GM18870 (cell line): ENCODE data around the gene REL.
"Not testable (repeated sequence)": the region's sequence is repeated elsewhere in the genome, so short reads cannot be mapped to it uniquely, and the experiment has no call there.

Source experiments
- ATAC-seq: cut with Tn5 transposase; IDR thresholded peaks from one replicate; pipeline ENCODE4 v1.9.1; 2021; ENCODE audit warnings: moderate library complexity; ENCODE audit not compliant: unreplicated experiment

Gene REL

DNA sequence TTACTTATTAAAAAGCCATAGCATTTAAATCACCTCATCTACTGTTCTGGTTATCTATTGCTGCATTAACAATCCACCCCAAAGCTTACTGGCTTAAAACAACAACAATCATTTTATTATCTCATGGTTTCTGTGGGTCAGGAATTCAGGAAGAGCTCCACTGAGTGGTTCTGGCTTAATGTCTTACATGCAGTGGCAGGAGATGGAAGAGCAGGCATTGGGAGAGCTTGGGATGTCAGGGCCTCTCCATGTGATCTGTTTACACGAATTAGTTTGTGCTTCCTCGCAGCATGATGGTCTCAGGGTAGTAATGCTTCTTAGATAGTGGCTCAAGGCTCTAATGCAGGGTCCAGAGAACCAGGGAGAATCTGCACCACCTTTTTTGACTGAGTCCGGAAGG, 14.4 kb upstream of the REL start:
- ATAC-seq, result no peak

DNA sequence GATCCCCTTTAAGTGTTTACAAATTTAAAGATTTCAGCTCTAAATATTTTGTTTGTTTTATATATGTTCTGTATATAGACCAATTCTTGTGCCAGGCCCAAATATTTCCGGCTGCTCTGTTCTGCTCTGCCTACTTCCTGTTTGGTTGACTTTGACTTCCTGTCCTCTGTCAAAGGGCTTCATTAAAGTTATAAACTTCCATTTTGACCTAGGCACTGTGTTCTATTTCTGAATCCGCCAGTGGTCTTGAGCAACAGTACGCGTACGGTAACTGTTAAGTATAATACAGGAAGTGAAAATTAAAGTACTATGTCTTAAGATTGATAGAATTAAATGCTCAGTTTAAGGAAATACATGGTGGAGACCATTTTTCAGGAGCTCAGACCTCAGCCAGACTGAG, 13.5 kb upstream of the REL start:
- ATAC-seq, result no peak

DNA sequence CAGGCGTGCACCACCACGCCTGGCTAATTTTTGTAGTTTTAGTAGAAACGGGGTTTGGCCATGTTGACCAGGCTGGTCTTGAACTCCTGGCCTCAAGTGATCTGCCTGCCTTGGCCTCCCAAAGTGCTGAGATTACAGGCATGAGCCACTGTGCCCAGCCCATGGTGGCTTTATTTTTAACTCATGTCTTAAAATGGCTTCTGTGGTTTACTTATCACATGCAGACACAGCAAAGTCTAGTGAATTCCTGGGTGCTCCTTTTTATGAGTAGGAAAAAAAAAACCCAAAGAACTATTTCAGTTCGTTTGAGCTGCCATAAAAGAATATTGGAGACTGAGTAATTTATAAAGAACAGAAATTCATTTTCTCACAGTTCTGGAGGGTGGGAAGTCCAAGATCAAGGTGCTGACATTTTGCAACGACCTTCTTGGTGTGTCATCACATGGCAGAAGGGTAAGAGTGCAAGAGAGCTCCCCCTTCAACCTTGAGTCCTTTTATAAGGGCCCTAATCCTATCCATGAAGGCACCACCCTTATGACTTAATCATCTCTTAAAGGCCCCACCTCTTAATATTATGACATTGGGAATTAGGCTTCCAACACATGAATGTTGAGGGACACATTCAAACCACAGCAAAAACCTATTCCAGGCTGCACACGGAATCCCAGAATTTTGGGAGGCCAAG, 12.6 kb upstream of the REL start:
- no peak for ATAC-seq

- peak; percentile 38 for ATAC-seq
Measured at GRCh38 chr2:60872510-60872928, 8.9 kb upstream of the REL start.

DNA sequence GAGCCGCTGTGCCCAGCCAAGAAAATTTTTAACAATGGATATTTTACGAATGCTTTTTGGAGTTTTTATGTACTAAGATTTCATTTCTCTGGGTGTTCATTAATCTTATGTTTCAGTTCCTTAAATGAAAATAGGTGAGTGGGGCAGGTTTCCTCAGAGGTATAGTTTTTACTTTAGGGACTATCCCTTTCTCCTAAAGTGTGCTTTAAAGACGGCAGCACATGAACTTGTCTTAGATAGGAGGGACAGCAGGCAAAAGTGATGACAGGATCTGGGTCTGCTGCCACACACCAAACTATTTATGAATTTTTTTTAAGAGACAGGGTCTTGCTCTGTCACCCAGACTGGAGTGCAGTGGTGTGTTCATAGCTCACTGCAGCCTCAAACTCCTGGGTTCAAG, 8.0 kb upstream of the REL start:
- ATAC-seq, result peak; percentile 82

DNA sequence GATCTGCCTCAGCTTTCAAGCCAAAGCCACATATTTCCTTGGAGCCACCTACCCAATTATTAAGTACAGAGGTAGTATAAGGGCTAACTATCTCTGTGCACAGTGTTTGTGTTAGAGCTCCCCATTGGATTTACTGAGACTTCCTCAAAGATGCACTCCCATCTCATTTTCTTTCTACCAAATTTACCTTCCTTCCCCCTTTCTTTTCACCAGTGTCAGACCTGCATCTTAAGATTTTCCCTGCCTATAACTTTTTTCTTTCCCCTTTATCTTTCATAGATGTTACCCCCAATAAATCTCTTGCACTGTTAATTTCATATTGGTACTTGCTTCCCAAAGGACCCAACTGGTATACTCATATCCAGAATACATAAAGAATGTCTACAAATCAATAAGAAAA, 5.9 kb upstream of the REL start:
- ATAC-seq, result no peak

DNA sequence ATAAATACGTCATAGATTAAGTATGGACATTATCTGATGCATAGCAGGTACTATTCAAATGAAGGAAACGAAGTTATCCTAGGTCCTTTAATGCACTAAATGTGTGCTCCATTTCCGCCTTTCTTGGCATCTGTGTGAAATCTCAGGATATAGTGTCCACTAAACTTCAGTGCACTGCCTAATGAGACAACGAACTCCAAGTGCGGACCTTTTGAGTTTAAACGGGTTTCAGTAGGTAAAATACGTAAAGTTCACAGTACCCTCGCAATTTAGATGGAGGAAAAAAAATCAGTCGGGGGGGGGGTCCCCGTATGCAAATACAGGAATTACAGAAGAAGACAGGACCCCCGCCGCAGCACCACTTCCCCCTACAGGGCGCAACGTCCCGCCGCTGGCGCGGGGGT, 729 bp upstream of the REL start:
- ATAC-seq, result peak; percentile 1

DNA sequence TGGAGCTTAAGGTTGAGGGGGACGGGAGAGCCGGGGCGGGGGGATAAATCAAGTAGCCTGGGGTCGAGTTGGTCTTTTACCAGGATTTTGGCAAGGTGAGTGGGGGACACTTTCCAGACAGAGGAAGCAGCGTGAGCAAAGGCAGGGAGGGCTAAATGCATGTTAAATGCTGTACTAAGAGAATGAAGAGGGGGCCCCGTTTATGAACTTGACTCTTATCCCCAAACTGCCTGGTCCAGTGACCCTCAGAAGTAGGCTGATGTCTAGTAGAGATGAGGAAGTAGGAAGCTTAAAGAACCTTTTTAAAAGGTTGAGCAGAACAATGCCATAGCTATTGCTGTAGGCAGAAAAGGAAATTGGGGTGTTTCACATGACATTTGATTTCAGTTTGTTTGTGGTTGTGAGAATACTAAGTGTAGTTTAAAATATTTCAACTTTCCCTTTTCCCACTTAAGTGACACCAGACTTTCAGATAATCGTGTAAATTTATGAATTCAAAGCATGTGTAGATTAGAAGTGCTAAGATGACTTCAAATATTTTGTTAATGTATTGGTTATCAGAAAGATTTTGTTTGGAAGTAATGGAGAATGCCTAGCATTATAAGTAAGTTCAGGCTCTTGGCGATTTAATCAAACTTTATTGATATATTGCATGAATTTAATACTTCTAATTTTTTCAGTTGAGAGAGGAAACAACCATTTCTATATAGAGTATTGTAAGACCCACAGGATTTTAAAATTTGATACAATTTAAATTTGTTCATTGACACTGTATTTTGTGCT, 1.8 kb downstream of the REL start:
- peak; percentile 37 for ATAC-seq

DNA sequence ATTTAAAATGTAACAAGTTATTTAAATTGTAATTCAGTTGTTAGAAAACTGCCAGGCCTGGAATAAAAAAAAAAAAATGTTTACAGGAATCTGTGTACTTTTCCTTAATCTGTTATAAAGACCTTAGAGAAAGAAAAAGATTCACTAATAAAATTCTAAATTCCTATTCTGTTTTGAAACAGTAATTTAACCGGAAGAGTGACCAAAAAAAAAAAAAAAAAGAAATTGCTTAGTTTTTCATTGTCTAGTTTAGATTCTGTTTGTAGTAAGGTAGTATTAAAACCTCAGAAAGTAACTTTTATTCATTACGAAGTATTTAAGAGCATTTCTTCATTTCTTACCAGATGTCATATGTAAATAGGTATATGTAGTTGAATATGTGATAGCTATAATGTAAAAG, 2.5 kb downstream of the REL start:
- no peak for ATAC-seq

- ATAC-seq, result no peak
Measured at GRCh38 chr2:60884800-60885199, 3.4 kb downstream of the REL start.

GRCh38 chr2:60885683-60886082, 4.3 kb downstream of the REL start:
- no peak for ATAC-seq

- ATAC-seq, result no peak
Measured at GRCh38 chr2:60886991-60887390, 5.6 kb downstream of the REL start.

GRCh38 chr2:60888853-60889252, 7.5 kb downstream of the REL start:
- ATAC-seq, result no peak

DNA sequence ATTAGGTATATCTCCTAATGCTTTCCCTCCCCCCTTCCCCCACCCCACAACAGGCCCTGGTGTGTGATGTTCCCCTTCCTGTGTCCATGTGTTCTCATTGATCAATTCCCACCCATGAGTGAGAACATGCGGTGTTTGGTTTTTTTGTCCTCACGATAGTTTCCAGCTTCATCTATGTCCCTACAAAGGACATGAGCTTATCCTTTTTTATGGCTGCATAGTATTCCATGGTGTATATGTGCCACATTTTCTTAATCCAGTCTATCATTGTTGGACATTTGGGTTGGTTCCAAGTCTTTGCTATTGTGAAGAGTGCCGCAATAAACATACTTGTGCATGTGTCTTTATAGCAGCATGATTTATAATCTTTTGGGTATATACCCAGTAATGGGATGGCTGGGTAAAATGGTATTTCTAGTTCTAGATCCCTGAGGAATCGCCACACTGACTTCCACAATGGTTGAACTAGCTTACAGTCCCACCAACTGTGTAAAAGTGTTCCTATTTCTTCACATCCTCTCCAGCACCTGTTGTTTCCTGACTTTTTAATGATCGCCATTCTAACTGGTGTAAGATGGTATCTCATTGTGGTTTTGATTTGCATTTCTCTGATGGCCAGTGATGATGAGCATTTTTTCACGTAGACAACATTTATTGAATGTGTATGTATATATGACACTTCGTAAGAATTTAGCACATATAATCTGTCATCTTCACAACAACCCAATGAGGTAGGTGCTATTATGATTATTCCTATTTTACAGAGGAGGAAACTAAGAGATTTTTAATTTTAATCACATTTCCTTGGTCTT, 8.4 kb downstream of the REL start:
- not testable (repeated sequence) for ATAC-seq

DNA sequence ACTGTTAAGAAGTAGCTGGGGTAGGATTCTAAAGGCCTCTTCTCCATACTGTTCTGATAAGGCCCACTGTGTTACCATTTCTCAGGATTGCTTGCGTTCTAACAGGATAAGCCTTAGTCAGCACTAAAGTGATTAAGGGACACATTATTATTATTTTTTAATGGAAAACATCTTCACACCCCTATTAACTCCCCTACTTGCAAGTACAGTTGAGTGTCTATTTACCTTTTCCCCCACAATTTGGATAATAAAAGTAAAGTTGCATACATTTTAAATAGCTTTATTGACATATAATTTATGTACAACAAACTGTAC, 9.0 kb downstream of the REL start:
- no peak for ATAC-seq

GRCh38 chr2:60891180-60891579, 9.8 kb downstream of the REL start:
- ATAC-seq, result no peak

- no peak for ATAC-seq
Measured at GRCh38 chr2:60898567-60898966, 17.2 kb downstream of the REL start.

GRCh38 chr2:60899230-60899891, 18.0 kb downstream of the REL start:
- ATAC-seq, result peak; percentile 54

DNA sequence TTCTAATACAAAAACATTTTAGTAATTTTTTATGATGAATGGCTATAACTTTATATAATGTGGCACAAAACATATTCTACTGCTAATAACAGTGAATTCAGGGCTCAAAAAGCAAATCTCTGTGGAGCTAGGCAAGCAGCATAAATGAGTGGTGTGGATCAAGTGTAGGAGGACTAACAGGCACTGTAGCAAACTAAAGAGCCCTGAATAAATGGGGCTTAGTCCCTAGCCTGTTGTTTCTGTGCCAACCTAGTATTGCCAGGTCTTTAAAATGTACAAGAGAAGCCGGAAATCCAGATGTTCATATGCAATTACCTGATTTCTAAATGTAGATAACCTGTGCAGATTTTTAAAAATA, 18.5 kb downstream of the REL start:
- ATAC-seq, result peak; percentile 24

- ATAC-seq, result not testable (repeated sequence)
Measured at GRCh38 chr2:60901296-60901695, 19.9 kb downstream of the REL start.

- ATAC-seq, result not testable (repeated sequence)
Measured at GRCh38 chr2:60905867-60906266, 24.5 kb downstream of the REL start.
